Stimulated activated CD8-positive, alpha-beta memory T cell treated with anti-CD3 and anti-CD28 coated beads, Interleukin-15, amount 100 ng/mL, for 4 hours (primary cell): Measurements from ENCODE around the gene CNP.
A peak's percentile ranks its signal among the peaks of the same experiment; 100 is the strongest.

Source experiments
- DNase-seq, 2 donors: peaks; one replicate each; pipeline ENCODE4 v3.0.0-alpha.2; 2020; ENCODE audit warnings: low read depth in 2 of 2

CNP gene

DNA sequence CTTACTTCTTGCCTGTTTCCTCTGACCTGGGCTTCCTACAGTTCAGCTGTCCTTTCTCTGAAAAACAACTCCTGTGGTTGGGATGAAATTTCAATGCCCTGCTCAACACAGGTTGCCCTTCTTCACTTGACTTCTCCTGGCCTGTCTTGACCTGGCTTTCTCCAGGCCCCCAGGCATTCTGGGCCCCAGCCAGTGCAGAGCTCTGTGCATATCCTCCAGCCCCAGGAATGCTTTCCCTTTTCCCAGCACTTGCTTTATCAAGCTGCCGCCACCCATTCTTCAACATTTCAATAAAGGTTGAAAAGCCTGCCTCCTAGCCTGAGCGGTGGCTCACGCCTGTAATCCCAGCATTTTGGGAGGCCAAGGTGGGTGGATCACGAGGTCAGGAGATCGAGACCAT, 25.4 kb upstream of the CNP start:
- DNase-seq = no peak

DNA sequence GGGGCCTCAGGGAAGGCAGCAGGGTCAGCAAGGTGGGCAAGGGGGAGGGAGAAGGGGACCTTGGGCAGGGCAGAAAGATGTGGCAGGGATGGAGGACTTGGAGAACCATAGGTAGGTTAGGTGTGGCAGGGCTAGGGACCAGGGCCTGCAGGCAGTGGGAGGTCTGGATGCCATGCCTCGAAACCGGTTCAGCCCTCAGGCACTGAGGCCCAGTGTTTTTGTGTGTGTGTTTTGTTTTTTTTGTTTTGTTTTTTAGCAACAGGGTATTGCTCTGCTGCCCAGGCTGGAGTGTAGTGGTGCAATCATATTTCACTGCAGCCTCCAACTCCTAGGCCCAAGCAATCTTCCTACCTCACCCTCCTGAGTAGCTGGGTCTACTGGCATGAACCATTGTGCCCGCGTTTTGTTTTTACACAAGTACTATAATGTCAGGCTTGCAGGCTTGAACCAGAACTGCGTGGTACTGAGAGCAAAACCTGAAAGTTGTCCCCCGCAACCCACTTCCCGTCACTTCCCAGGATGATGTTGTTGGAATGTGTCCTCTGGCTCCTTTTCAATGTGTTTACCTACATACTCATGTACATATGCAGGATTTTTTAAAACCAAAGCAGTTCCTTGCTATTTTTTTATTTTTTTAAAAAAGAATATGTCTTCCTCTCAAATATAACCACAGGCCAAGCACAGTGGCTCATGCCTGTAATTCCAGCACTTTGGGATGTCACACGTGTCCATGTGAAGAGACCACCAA, 23.8 kb upstream of the CNP start:
- no peak for DNase-seq

GRCh38 chr17:41943492-41943891, 23.1 kb upstream of the CNP start:
- DNase-seq = no peak

DNA sequence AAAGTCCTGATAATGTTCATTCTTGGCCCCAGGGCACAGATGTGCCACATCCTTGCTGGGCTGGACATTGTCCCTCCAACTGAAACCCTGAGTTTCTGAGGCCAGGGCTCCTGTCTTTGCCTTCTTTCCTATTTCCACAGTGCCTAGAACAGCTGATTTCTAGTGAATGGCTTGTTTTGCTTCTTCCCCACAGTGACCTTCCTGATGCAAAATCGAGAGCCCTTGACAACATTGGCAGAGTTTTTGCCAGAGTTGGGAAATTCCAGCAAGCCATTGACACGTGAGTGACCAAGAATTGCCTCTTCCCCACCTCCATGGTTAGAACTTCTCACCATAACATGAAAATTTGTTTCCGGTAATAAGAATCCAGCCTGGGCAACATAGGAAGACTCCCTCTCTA, 21.7 kb upstream of the CNP start:
- DNase-seq = no peak

- no peak for DNase-seq
Measured at GRCh38 chr17:41948762-41949460, 17.7 kb upstream of the CNP start.

- no peak for DNase-seq
Measured at GRCh38 chr17:41956522-41956921, 10.1 kb upstream of the CNP start.

DNA sequence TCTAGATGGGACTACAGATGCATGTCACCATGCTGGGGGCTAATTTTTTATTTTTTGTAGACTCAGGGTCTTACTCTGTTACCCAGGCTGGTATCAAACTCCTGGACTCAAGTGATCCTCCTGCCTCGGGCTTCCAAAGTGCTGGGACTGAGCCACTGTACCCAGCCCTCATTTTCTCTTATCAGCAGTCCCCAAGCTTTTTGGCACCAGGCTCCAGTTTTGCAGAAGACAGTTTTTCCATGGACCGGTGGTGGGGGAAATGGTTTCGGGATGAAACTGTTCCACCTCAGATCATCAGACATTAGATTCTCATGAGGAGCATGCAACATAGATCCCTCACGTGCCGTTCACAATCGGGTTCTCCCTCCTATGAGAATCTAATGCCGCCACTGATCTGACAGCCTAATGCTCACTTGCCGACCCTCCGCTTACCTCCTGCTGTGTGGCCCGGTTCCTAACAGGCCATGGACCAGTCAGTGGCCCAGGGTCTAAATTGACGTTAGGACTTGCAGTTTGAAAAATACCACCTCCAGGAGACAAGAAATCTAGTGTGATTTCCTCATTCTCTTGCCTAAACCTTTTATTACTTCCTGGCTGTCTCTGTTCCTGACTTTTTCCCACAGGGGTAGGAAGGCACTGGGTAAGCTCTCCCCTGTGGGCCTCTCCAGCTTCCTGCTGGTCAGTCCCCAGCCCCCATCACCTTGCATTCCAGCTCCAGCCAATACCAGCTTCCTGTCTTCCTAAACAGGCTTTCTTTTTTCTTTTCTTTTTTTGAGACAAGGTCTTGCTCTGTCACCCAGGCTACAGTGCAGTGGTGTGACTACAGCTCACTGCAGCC, 9.3 kb upstream of the CNP start:
- no peak for DNase-seq

DNA sequence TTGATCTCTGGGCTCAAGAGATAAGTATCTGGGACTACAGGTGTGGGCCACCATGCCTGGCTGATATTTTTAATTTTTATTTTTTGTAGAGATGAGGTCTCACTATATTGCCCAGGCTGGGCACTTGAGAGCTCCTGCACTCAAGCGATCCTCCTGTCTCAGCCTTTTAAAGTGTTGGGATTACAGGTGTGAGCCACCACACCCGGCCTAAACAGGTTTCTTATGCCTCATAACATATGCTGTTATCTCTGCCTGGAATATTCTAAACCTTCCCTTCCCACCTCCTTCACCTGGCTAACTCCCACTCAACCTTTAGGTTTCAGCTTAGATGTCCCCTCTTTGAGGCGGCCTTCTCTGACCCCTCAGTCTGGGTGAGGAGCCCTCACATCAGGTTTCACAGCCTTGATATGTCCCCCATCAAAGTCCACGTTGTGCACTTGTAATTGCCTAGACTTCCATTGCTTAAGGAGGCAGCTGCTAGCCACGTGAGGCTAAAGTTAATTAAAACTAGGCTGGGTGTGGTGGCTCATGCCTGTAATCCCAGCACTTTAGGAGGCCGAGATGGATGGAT, 8.6 kb upstream of the CNP start:
- DNase-seq = no peak

DNA sequence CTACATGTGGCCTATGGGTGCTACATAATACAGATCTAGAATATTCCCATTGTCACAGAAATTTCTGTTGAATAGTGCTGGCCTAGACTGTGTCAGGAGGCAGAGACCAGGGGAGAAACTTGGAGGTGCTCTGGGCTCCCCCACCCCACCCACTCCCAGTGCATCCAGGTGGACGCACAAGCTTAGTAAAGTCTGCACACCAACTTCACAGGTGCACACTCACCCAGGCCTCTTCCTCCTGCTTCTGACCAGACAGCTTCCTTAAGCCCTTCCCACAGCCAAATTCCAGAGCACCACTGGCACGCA, 7.6 kb upstream of the CNP start:
- no peak for DNase-seq

GRCh38 chr17:41959336-41960095, 7.1 kb upstream of the CNP start:
- DNase-seq = no peak

- DNase-seq = no peak
Measured at GRCh38 chr17:41962111-41962510, 4.5 kb upstream of the CNP start.

- peak; percentile 33 to 40 for DNase-seq
Measured at GRCh38 chr17:41962768-41963434, 3.7 kb upstream of the CNP start.

DNA sequence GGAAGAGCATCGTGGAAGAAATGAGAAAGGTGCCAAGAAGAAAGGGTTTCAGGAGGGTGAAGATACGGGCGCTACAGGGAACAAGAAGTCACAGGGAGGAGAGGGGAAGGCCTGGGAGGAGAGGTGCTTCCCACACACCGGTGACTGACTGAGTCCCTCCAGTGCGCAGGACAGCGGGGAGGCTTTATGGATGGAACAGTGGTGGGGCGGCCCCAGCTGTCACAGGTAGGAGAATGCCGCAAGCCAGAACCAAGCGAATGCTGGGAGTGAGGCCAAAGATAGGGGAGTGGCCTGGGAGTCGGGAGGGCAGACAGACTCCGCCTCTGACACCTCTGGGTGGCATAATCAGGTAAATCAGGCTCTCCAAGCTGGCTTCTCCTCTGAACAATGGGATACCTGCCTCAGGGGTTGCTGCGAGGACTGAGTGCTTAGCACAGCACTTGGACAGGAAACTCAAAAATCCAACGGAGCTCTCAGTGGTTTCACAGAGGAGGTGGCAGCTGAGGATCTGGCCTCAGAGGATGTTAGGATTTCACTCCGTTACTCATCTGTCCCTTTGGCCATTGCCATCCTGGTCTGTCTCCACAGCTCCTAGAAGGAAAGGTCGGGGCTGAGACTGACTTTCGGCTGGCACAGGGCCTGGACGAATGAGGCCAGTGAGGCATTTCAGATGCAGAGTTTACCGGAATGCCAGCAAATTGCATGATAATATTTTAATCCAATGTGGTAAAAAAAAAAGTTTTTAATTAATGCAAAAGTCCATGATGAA, 717 bp upstream of the CNP start:
- peak; percentile 36 to 50 for DNase-seq

DNA sequence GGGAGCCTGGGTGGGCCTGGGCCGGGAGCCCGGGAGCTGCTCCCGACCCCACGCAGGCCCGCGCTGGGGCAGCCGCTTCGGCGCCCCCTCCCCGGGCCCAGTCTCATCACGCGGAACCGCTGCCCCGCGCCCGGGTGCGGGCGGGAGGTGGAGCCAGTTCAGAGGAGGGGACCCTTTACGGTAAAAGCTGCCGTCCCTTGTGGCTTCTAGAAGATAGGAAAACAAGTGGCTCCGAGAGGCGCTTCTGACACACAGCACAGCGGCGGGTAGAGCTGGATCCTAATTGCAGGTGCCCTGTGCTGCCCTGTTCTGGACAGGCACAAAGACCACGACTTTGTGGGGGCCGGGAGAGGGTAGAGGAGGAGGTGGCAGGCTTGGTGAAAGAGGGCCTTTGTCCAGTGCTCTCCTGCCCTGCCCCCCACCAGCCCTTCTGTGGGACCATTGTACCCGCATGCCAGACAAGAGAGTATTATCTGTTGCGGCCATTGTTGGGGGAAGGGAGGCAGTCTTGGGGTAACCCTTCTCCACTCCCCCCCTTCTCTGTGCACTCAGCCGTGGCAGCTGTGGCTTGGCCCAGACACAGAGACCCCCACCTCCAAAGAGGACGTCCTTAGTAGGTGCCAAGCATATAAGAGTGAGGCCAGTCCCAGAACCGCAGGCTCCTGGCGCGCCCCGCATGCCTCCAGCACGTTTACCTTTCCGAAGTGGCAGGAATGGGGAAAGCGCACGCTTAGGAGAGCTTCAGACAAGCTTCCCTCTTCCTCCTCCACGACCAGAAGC, 736 bp downstream of the CNP start:
- no peak for DNase-seq

GRCh38 chr17:41967921-41968578, 1.5 kb downstream of the CNP start:
- no peak for DNase-seq

DNA sequence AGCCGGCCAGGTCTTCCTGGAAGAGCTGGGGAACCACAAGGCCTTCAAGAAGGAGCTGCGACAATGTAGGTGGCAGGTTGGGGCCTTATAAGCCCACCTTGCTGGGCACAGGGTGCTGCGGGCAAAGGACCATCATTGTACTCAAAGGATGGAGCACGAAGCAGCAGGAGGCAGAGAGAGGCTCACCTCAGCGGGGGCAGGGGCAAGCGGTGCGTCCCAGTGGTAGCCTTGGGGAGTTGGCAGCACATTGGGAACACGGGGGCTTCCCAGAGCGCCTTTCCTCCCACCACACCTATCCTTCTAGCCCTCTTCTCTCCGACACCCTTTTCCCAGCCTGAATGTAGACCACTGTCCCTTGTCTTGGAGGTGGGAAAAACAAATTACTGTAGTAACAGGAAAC, 2.1 kb downstream of the CNP start:
- no peak for DNase-seq

DNA sequence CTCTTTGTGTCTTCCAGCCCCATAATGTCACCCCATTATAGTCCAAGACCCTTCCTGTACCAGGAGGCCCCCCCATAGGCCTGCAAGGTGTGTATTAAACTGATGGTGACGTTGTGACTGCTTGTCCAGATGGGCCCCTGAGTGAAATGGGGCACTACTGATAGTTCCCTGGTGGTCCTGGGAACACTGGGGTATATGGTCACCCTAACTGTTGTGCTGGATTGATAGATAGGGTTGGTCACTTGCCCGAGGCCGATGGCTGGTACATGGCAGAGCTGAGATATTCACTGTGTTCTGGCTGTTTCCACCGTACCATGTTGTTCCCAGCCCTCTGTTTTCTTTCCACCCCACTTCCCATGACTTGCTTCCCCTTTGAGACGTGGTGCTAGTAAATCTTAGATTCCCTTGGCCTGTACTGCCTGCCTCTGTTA, 4.3 kb downstream of the CNP start:
- DNase-seq = no peak

- DNase-seq = no peak
Measured at GRCh38 chr17:41971721-41972523, 5.3 kb downstream of the CNP start.
